HepG2 (cell line): ENCODE measurements around the gene IRAK3. TPM values are rescaled to one million over a fixed set of nuclear protein-coding genes. Genes with fewer than 3 reads are reported as not detected.

Experiments
- ARID5B ChIP-seq: IDR thresholded peaks from 2 replicates; pipeline ENCODE4 v1.4.0; 2020; ENCODE audit warnings: mild to moderate bottlenecking, missing genetic modification reagents
- ARNT ChIP-seq: fragments of 450-650 bp; IDR thresholded peaks from 2 replicates; pipeline ENCODE4 v1.6.1; 2017
- BRCA1 ChIP-seq: sonication (generic); formaldehyde crosslinking; IDR thresholded peaks from 2 replicates; pipeline ENCODE4 v1.4.0; 2020; ENCODE audit warnings: missing genetic modification reagents
- EHMT2 ChIP-seq: fragments of 200-600 bp; sonication (generic); IDR thresholded peaks from 2 replicates; pipeline ENCODE4 v1.7.0; 2017; ENCODE audit warnings: antibody characterized with exemption, low read depth, low read length, borderline replicate concordance
- ESRRA ChIP-seq: sonication (generic); formaldehyde crosslinking; IDR thresholded peaks from 2 replicates; pipeline ENCODE4 v1.5.1; 2020; ENCODE audit warnings: mild to moderate bottlenecking, low read depth, missing genetic modification reagents
- GPN1 ChIP-seq: sonication (generic); formaldehyde crosslinking; IDR thresholded peaks from 2 replicates; pipeline ENCODE4 v1.5.1; 2020; ENCODE audit warnings: missing genetic modification reagents, borderline replicate concordance
- HINFP ChIP-seq: sonication (generic); formaldehyde crosslinking; IDR thresholded peaks from 2 replicates; pipeline ENCODE4 v1.4.0; 2020; ENCODE audit warnings: low read depth, mild to moderate bottlenecking, missing genetic modification reagents
- HMG20B ChIP-seq: conservative IDR thresholded peaks from 2 replicates; pipeline ENCODE4 v1.6.1; 2016; ENCODE audit warnings: missing genetic modification reagents, missing compliant biosample characterization
- HOMEZ ChIP-seq: IDR thresholded peaks from 2 replicates; pipeline ENCODE4 v1.6.1; 2016; ENCODE audit warnings: low read depth
- MIXL1 ChIP-seq: IDR thresholded peaks from 2 replicates; pipeline ENCODE4 v1.6.1; 2016
- NFATC3 ChIP-seq: sonication (generic); formaldehyde crosslinking; IDR thresholded peaks from 2 replicates; pipeline ENCODE4 v1.5.1; 2020; ENCODE audit warnings: mild to moderate bottlenecking, missing genetic modification reagents
- RNF2 ChIP-seq: fragments of 450-650 bp; conservative IDR thresholded peaks from 2 replicates; pipeline ENCODE4 v1.6.1; 2016; ENCODE audit warnings: low read depth
- SATB2 ChIP-seq: sonication (generic); formaldehyde crosslinking; IDR thresholded peaks from 2 replicates; pipeline ENCODE4 v1.5.0; 2020; ENCODE audit warnings: missing genetic modification reagents
- SCMH1 ChIP-seq: sonication (generic); formaldehyde crosslinking; IDR thresholded peaks from 2 replicates; pipeline ENCODE4 v1.9.0; 2021; ENCODE audit warnings: missing genetic modification reagents, mild to moderate bottlenecking, borderline replicate concordance
- SPEN ChIP-seq: sonication (generic); formaldehyde crosslinking; IDR thresholded peaks from 2 replicates; pipeline ENCODE4 v1.5.1; 2020; ENCODE audit warnings: low read depth, mild to moderate bottlenecking, missing genetic modification reagents
- ZFP36L1 ChIP-seq: sonication (generic); formaldehyde crosslinking; IDR thresholded peaks from 2 replicates; pipeline ENCODE4 v1.8.0; 2022; ENCODE audit warnings: mild to moderate bottlenecking, missing genetic modification reagents, moderate library complexity
- ZNF136 ChIP-seq: sonication (generic); formaldehyde crosslinking; IDR thresholded peaks from 2 replicates; pipeline ENCODE4 v1.8.1; 2022; ENCODE audit warnings: low read depth, mild to moderate bottlenecking, moderate library complexity, missing genetic modification reagents
- ZNF17 ChIP-seq: sonication (generic); formaldehyde crosslinking; IDR thresholded peaks from 2 replicates; pipeline ENCODE4 v1.5.0; 2020; ENCODE audit warnings: mild to moderate bottlenecking, missing genetic modification reagents
- ZNF256 ChIP-seq: sonication (generic); formaldehyde crosslinking; conservative IDR thresholded peaks from 2 replicates; pipeline ENCODE4 v1.4.0; 2020; ENCODE audit warnings: missing genetic modification reagents
- ZNF34 ChIP-seq: sonication (generic); formaldehyde crosslinking; IDR thresholded peaks from 2 replicates; pipeline ENCODE4 v1.4.0; 2020; ENCODE audit warnings: mild to moderate bottlenecking, missing genetic modification reagents, borderline replicate concordance
- ZNF850 ChIP-seq: sonication (generic); formaldehyde crosslinking; conservative IDR thresholded peaks from 2 replicates; pipeline ENCODE4 v1.9.0; 2021; ENCODE audit warnings: mild to moderate bottlenecking, missing genetic modification reagents
- polyA plus RNA-seq, 8 experiments: library from polyadenylated mRNA; depleted of rRNA in 3 of 8; stranded (reverse) in 7 of 8; unstranded in 1 of 8; fragments of >200 nt; fragmentation: Illumina TruSeq in 4 of 8; extraction: Trizol in 4 of 8; gene quantifications; 2 replicates each; pipeline versions ENCODE4 v1.2.1 to v1.2.3, GENCODE V29; 2011 to 2016; ENCODE audit warnings: low read depth in 4 of 8, missing spikeins in 1 of 8, mixed read lengths in 1 of 8; ENCODE audit not compliant: insufficient read depth in 1 of 8
- total RNA-seq, 5 experiments: library from RNA; depleted of rRNA; stranded (reverse); fragments of >200 nt; fragmentation: Illumina TruSeq; extraction: Trizol; gene quantifications; 2 replicates each; pipeline ENCODE4 v1.2.3, GENCODE V29; 2016; ENCODE audit warnings: low read depth in 1 of 5

IRAK3 gene
- total and polyA plus RNA-seq, 2 of the 13 experiments (the other 11 are each of a cell fraction or from before 2014, with no cell fraction given), result 0.01 TPM; not detected in 1

GRCh38 chr12:66169221-66170170 is 19.5 kb upstream of the IRAK3 start, which contains the start of gene TMBIM4 (continued):
- no peak for TF ChIP-seq ZNF17
- no peak for TF ChIP-seq NFATC3
- TF ChIP-seq BRCA1 (CRISPR knock-in tag), result no peak
- no peak; the same call in 1 of the 2 replicates for TF ChIP-seq HINFP (CRISPR knock-in tag)
- TF ChIP-seq ARNT, result no peak
- no peak for TF ChIP-seq HOMEZ (CRISPR knock-in tag)
- TF ChIP-seq MIXL1 (CRISPR knock-in tag), result 0 out of 2 replicates have a peak, but pooled peaks have one; percentile 15
- peak; percentile 96 for TF ChIP-seq ZNF34 (CRISPR knock-in tag)
- TF ChIP-seq HMG20B (CRISPR knock-in tag), result no peak
- 0 out of 2 replicates have a peak, but pooled peaks have one; percentile 51 for TF ChIP-seq RNF2
- TF ChIP-seq ZNF256 (CRISPR knock-in tag), result peak; percentile 64; the same call in 1 of the 2 replicates
- TF ChIP-seq ESRRA (CRISPR knock-in tag), result 0 out of 2 replicates have a peak, but pooled peaks have one; percentile 30
- TF ChIP-seq ARID5B (CRISPR knock-in tag), result peak; percentile 39; the same call in 1 of the 2 replicates
- TF ChIP-seq EHMT2, result no peak
- no peak for TF ChIP-seq ZNF136 (CRISPR knock-in tag)
- no peak; the same call in 1 of the 2 replicates for TF ChIP-seq GPN1 (CRISPR knock-in tag)
- no peak for TF ChIP-seq SATB2 (CRISPR knock-in tag)
- no peak for TF ChIP-seq SCMH1
- TF ChIP-seq SPEN (CRISPR knock-in tag), result peak; percentile 58
- 0 out of 2 replicates have a peak, but pooled peaks have one; percentile 47 for TF ChIP-seq ZNF850
- TF ChIP-seq ZFP36L1 (CRISPR knock-in tag), result peak; percentile 92; the same call in 1 of the 2 replicates
